AG04450 (cell line): ENCODE data around the gene KNDC1. TPM values are rescaled to one million over a fixed set of nuclear protein-coding genes. Genes with fewer than 3 reads are reported as not detected.

ENCODE experiments used
- CTCF ChIA-PET: fragments of 300-600, 350-600 bp; formaldehyde crosslinking; extraction: SDS; loops from one replicate; lab custom pipeline; 2022; ENCODE audit warnings: antibody characterized with exemption, inconsistent platforms; lab: Charles Lee
- POLR2A ChIA-PET: fragments of 350-600 bp; formaldehyde crosslinking; extraction: SDS; loops from one replicate; lab custom pipeline; 2021; ENCODE audit warnings: antibody characterized with exemption, inconsistent platforms; lab: Yijun Ruan, JAX
- DNase-seq: peaks from one replicate; pipeline ENCODE4 v3.0.0-alpha.2; 2011; ENCODE audit warnings: low read depth, low spot score
- H3K27ac ChIP-seq: one replicate; pipeline ENCODE4 v1.5.1; 2012; ENCODE audit warnings: low read depth, low read length, control low read depth
- H3K27me3 ChIP-seq: one replicate; pipeline ENCODE4 v1.6.0; 2012; ENCODE audit warnings: low read length; ENCODE audit not compliant: control insufficient read depth, insufficient read depth
- H3K4me3 ChIP-seq: 2 replicates; pipeline ENCODE4 v1.5.1; 2011; ENCODE audit warnings: mild to moderate bottlenecking, low read depth, low read length, control low read depth
- H3K9me3 ChIP-seq: 2 replicates; pipeline ENCODE4 v1.5.1; 2012; ENCODE audit warnings: low read length; ENCODE audit not compliant: control insufficient read depth, insufficient read depth
- polyA plus RNA-seq: library from polyadenylated mRNA; depleted of rRNA; stranded (reverse); fragments of >200 nt; gene quantifications from 2 replicates; pipeline ENCODE4 v1.2.3, GENCODE V29; 2011
- TF ChIP-seq, protein P1 (sequence below): IDR thresholded peaks from 2 replicates; pipeline ENCODE4 v1.5.1; 2011; ENCODE audit warnings: low read depth, low read length, control low read depth, inconsistent platforms

KNDC1 gene
- polyA plus RNA-seq, 1 experiment = 0.46 TPM

DNA sequence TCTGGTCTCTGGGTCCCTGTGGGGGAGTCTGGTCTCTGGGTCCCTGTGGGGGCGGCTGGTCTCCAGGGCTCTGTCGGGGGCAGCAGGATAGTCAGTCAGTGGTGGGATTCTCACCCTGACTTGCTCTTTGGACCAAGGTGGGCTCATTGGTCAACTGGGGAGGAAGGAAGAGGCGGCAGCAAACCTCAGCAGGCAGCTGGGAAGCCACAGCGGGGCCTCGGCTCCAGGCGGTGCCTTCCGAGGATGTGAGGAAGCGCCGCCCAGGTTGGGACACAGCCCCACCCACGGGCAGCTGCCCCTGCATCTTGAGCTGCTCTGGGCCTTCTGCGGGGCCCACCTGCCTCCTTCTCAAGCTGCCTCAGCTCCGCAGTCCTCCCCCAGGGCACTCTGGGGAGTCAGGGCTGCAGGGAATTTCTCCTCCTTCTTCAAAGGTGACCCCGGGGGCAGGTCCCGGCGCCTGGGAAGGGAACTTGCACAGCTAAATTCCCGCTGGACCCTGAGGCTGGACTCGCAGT lies 20.4 kb upstream of the KNDC1 start:
- Histone ChIP-seq H3K4me3 (no peak overlapping the region), H3K9me3 (peaks cover 7% of the 10 kb centered on the region; the same call in 1 of the 2 replicates), H3K27ac (no peak overlapping the region), H3K27me3 (no peaks in the 10 kb centered on the region)
- ChIA-PET CTCF (no interaction called here), POLR2A (no interaction called here)
- no peak for DNase-seq
- TF ChIP-seq, protein P1, sequence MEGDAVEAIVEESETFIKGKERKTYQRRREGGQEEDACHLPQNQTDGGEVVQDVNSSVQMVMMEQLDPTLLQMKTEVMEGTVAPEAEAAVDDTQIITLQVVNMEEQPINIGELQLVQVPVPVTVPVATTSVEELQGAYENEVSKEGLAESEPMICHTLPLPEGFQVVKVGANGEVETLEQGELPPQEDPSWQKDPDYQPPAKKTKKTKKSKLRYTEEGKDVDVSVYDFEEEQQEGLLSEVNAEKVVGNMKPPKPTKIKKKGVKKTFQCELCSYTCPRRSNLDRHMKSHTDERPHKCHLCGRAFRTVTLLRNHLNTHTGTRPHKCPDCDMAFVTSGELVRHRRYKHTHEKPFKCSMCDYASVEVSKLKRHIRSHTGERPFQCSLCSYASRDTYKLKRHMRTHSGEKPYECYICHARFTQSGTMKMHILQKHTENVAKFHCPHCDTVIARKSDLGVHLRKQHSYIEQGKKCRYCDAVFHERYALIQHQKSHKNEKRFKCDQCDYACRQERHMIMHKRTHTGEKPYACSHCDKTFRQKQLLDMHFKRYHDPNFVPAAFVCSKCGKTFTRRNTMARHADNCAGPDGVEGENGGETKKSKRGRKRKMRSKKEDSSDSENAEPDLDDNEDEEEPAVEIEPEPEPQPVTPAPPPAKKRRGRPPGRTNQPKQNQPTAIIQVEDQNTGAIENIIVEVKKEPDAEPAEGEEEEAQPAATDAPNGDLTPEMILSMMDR = no peak

DNA sequence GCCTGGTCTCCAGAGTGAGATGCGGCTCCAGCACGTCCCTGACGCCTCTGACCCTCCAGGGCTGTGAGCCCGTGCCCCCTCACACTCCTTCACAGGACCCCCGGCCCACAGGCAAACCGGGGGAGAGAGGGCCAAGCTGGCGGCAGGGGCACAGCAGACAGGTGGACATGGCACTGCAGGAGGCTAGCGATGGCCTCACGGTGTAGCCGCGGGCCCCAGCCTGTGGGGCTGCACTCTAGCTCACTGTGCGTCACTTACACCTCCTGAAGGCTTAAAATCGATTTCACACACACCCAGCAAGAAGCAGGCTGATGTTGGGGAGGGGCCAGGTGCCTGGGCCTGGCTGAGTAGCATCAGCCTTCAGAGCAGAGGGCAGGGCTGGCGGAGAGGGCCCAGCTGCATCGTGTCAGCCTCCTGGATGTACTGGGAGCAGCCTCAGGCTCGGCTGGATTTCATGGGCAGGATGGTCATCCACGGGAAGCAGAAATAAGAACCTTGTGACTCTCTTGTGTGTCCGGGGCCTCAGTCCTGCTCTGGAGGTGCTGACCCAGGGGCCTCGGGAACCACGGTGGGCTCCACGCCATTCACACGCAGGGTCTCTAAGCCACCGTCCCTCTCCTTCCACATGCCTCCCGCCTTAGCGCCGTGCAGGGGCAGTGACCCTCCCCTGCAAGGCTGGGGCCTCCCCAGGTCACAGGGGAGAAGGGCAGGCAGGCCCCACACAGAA lies 19.4 kb upstream of the KNDC1 start:
- DNase-seq = no peak
- peaks cover 7% of the 10 kb centered on the region; the same call in 1 of the 2 replicates for H3K9me3 ChIP-seq
- no peaks in the 10 kb centered on the region for H3K27me3 ChIP-seq
- no peak overlapping the region for H3K27ac ChIP-seq
- no peak overlapping the region for H3K4me3 ChIP-seq
- ChIA-PET CTCF (no interaction called here), POLR2A (no interaction called here)
- TF ChIP-seq, protein P1 = no peak

DNA sequence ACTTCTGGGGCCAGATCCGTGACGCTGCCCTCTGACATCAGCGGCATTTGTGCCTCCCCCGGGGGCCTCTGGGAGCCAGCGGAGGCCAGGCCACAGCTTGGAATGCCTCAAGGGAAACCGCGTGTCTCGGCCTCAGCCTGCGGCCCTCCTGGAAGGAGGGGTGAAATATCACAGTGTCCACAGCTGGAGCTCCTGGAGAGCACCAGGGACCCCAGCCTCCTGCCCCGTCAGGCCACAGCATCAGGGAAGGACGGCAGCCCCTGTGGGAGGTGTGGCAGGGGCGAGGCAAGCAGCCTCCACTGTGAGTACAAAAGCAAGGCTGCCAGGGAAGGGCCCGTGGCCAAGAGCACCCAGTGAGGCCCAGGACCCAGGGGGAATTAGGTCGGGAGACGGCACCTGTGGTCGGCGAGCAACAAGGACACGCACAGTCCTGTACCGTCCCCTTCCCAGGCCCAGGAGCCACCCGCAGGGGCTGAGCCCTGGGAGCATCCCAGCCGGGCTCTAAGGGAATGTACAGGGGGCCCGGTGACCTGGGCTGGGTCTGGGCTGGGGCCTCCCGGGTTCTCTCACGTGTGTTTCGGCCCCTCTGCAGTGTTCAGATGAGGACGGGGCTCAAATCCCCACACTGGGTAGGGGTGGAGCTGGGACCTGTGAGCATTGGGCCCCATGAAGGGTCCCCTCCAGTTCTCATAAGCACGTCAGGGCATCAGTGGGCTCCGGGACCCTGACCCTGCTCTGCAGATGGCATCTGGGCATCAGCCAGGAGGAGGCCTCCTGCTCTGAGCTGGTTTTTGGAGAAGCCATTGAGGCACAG lies 18.7 kb upstream of the KNDC1 start:
- CTCF ChIA-PET = no interaction called here
- POLR2A ChIA-PET = no interaction called here
- no peaks in the 10 kb centered on the region for H3K27me3 ChIP-seq
- peaks cover 7% of the 10 kb centered on the region; the same call in 1 of the 2 replicates for H3K9me3 ChIP-seq
- H3K27ac ChIP-seq = no peak overlapping the region
- no peak overlapping the region for H3K4me3 ChIP-seq
- no peak for DNase-seq
- TF ChIP-seq, protein P1 = no peak

DNA sequence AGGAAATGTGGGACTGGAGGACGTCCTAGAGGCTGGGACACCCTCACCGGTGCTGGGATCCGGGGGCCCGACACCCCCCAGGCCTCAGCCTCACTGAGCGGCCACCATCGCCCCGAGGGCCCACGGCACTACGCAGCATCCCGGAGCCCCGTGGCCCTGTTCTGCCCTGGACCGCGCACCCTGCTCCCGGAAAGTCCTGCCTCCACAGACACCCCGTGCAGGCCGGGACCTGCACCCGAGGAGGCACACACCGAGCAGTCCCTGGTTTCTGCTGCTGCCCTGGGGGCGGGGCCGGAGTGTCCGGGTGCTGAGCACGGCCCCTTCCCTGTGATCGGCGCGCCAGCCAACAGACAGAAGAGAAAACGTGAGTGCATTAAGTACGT lies 18.1 kb upstream of the KNDC1 start:
- Histone ChIP-seq H3K27ac (no peak overlapping the region), H3K27me3 (no peaks in the 10 kb centered on the region), H3K9me3 (peaks cover 7% of the 10 kb centered on the region; the same call in 1 of the 2 replicates), H3K4me3 (no peak overlapping the region)
- POLR2A ChIA-PET = no interaction called here
- TF ChIP-seq, protein P1 = no peak
- DNase-seq = no peak
- CTCF ChIA-PET = no interaction called here
